Liver (tissue), 3 donors: Measurements from ENCODE around the gene UBE2L3.

ENCODE experiments used
- JUND ChIP-seq, 2 donors: IDR thresholded peaks; 2 replicates each; pipeline ENCODE4 v1.6.1; 2016; ENCODE audit warnings: antibody characterized with exemption in 2 of 2
- SP1 ChIP-seq: IDR thresholded peaks from 2 replicates; pipeline ENCODE4 v1.6.1; 2018; ENCODE audit warnings: antibody characterized with exemption, mild to moderate bottlenecking
- TAF1 ChIP-seq: conservative IDR thresholded peaks from 2 replicates; pipeline ENCODE4 v1.6.1; 2016; ENCODE audit warnings: antibody characterized with exemption, mild to moderate bottlenecking
- TF ChIP-seq, protein P1 (sequence below): fragments of 150-350 bp; IDR thresholded peaks from 2 replicates; pipeline ENCODE4 v1.5.1; 2017; ENCODE audit warnings: improper control_type of control experiment, low read depth, low read length; ENCODE audit not compliant: missing input control
- TF ChIP-seq, protein P2 (sequence below): IDR thresholded peaks from 2 replicates; pipeline ENCODE4 v1.6.1; 2016; ENCODE audit warnings: antibody characterized with exemption
- TF ChIP-seq, protein P3 (sequence below): IDR thresholded peaks from 2 replicates; pipeline ENCODE4 v1.6.1; 2016; ENCODE audit warnings: antibody characterized with exemption
- donor health status: healthy.
- donor health status: healthy.

DNA sequence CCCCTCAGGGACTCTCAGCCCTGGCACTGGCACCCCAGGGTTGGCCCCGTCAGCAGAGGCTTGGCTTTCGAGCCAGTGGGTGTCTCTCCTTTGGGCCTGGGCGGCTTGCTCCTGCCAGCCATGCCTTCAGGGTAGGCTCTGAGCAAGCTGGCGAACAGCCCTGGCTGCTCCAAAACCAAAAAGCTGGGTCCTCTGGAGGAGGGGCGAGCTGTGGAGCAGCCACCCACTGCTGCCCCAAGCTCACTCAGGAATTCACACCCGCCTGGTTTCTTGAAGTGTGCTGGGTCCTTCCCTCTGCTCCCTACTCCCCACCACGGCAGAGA lies 56.1 kb downstream of the UBE2L3 start:
- TF ChIP-seq, protein P1, sequence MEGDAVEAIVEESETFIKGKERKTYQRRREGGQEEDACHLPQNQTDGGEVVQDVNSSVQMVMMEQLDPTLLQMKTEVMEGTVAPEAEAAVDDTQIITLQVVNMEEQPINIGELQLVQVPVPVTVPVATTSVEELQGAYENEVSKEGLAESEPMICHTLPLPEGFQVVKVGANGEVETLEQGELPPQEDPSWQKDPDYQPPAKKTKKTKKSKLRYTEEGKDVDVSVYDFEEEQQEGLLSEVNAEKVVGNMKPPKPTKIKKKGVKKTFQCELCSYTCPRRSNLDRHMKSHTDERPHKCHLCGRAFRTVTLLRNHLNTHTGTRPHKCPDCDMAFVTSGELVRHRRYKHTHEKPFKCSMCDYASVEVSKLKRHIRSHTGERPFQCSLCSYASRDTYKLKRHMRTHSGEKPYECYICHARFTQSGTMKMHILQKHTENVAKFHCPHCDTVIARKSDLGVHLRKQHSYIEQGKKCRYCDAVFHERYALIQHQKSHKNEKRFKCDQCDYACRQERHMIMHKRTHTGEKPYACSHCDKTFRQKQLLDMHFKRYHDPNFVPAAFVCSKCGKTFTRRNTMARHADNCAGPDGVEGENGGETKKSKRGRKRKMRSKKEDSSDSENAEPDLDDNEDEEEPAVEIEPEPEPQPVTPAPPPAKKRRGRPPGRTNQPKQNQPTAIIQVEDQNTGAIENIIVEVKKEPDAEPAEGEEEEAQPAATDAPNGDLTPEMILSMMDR: no peak
- TF ChIP-seq TAF1 (no peak), JUND (IDR thresholded peaks at IDR 0.05) (no peak), SP1 (no peak)
- TF ChIP-seq, protein P2, sequence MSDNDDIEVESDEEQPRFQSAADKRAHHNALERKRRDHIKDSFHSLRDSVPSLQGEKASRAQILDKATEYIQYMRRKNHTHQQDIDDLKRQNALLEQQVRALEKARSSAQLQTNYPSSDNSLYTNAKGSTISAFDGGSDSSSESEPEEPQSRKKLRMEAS: no peak
- TF ChIP-seq, protein P3, sequence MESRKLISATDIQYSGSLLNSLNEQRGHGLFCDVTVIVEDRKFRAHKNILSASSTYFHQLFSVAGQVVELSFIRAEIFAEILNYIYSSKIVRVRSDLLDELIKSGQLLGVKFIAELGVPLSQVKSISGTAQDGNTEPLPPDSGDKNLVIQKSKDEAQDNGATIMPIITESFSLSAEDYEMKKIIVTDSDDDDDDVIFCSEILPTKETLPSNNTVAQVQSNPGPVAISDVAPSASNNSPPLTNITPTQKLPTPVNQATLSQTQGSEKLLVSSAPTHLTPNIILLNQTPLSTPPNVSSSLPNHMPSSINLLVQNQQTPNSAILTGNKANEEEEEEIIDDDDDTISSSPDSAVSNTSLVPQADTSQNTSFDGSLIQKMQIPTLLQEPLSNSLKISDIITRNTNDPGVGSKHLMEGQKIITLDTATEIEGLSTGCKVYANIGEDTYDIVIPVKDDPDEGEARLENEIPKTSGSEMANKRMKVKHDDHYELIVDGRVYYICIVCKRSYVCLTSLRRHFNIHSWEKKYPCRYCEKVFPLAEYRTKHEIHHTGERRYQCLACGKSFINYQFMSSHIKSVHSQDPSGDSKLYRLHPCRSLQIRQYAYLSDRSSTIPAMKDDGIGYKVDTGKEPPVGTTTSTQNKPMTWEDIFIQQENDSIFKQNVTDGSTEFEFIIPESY: no peak
